Endometrial microvascular endothelial cells (primary cell): ENCODE measurements around the gene SLC49A3. TPM values are rescaled to one million over a fixed set of nuclear protein-coding genes. Genes with fewer than 3 reads are reported as not detected.
"Not testable (repeated sequence)": the region's sequence is repeated elsewhere in the genome, so short reads cannot be mapped to it uniquely, and the experiment has no call there.

Experiments
- in situ Hi-C: cut with HindIII; loops from 2 replicates; pipeline ENCODE4 v1.10.0; 2017; ENCODE audit warnings: low sequenced_read_pairs, low pct_unique_long_range_greater_than_20kb; ENCODE audit errors: inconsistent ontology term
- total RNA-seq: library from RNA; depleted of rRNA; stranded (reverse); fragments of >200 nt; gene quantifications from one replicate; pipeline ENCODE4 v1.2.3, GENCODE V29; 2015; ENCODE audit errors: inconsistent ontology term

Gene SLC49A3
- total RNA-seq, 1 donor from 2014 or later: 5.3 TPM

DNA sequence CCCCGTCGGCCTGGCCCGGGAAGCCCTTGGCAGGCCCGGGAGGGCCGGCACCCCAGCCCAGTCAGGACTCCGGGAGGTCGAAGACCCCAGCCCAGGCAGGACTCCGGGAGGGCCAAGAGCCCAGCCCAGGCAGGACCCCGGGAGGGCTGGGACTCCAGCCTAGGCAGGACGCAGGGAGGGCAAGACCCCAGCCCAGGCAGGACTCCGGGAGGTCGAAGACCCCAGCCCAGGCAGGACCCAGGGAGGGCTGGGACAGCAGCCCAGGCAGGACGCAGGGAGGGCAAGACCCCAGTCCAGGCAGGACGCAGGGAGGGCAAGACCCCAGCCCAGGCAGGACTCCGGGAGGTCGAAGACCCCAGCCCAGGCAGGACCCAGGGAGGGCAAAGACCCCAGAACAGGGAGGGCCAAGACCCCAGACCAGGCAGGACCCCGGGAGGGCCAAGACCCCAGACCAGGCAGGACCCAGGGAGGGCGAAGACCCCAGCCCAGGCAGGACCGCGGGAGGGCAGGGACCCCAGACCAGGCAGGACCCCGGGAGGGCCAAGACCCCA, 17.2 kb upstream of the SLC49A3 start:
- in situ Hi-C loops: not testable (repeated sequence)

GRCh38 chr4:705278-706082, 16.5 kb upstream of the SLC49A3 start, which contains the start of gene PCGF3:
Gene PCGF3, plus strand, starts transcription at chr4:705832. Its CDS starts 27,849 bp downstream, at chr4:733681.
- in situ Hi-C loops: no loop called here

- in situ Hi-C loops: no loop called here
Observed at GRCh38 chr4:704971-705277, 16.0 kb upstream of the SLC49A3 start.

- in situ Hi-C loops: no loop called here
Observed at GRCh38 chr4:704198-704891, 15.4 kb upstream of the SLC49A3 start.

- in situ Hi-C loops: no loop called here
Observed at GRCh38 chr4:703336-704197, 14.6 kb upstream of the SLC49A3 start.

DNA sequence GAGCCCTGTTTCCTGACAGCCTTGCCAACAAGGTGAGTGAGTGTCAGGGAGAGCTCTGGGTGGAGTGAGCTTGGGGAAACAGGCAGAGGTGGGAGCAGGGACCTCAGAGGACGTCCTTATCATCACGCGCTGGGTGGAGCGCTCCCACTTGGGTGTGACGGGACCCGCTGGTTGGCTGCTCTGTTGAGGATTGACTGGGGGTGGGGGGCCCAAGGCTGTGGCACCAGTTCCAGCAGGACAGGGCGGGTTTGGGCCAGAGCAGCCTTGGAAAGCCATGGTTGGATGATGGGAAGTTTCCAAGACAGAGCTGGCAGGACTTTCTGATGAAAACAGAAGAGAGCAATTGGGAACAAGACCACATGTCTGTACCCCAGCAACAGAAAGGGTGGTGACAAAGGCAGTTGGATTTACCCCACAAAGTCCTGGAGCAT, 13.7 kb upstream of the SLC49A3 start:
- in situ Hi-C loops: no loop called here

DNA sequence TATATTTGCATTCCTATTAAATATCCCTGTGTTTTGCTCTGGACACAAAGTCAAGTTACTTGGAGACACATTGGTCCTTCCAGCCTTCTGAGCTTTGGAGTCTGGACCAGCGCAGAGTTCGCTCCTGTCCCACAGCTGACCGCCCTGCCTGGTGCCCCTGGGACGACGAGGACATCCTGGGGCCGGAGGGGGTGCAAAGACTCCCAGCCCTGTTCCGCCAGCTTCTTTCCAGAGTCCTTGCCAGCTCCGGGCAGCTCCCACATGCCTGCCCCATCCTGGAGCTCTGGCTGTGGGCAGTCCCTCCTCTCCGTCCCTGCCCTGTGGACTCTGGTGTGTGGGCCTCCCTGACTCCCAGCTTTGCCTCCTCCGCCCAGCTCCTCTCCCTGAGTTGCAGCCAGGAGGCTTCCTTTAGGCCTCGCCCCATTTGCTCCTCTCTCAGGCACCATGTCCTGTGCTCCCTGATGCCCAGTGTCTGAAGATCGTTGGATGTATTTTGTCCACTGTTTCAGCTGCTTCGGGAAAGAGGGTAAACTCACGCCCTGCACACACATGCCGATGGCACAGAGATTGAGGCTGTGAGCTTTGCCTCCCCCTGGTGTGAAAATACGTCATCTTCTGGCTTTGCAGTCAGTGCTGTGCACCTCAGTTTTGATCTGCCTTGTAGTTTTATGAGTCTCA, 11.8 kb upstream of the SLC49A3 start:
- in situ Hi-C loops: no loop called here

- in situ Hi-C loops: no loop called here
Observed at GRCh38 chr4:699816-700580, 11.0 kb upstream of the SLC49A3 start.

DNA sequence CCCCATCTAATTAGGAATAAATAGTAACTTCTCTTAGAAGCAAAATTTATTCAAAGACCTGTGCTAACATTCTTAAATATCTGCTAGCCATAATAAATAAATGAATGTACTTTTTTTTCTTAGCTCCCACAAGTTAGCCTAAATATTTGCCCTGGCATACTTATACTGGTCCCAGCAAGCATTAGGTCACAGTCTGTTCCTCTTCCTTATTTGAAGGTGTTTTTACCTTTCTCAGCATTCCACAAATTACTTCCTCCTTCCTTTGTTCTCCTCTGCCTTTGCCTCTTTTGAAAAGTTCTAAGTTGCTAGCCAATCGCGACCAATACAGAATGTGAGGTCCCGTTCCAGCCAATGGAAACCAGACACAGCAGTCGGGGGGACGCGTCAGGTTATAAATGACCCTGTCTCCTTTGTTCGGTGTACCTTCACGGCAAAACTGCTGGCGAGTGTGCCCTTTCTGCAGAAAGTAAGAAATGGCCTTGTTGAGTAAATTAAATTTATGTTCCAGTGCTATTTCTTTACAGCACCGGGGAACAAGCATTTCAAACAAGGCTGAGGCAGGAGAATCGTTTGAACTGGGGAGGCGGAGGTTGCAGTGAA, 5.5 kb upstream of the SLC49A3 start:
- in situ Hi-C loops: not testable (repeated sequence)

GRCh38 chr4:692771-693554, 4.0 kb upstream of the SLC49A3 start:
- in situ Hi-C loops: no loop called here

DNA sequence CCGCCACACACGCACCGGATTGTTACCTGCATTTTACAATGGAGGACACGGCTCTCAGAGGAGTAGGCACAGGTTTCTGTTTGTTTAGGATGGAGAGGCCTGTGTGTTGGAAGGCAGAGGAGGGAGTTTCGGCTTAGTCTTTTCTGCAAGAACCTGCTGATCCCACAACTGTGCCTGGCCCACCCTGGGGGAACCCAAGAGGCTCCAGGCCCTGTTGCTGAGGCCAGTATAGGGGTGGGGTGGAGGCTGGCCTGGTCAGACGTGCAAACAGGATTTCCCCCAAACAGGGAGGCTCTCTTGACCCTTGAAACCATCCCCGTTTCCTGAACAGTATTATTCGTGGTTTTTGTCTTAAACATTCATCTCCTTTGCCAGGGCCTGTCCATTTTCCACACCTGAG, 772 bp upstream of the SLC49A3 start:
- in situ Hi-C loops: no loop called here

GRCh38 chr4:687971-688853, 739 bp downstream of the SLC49A3 start:
- in situ Hi-C loops: no loop called here

DNA sequence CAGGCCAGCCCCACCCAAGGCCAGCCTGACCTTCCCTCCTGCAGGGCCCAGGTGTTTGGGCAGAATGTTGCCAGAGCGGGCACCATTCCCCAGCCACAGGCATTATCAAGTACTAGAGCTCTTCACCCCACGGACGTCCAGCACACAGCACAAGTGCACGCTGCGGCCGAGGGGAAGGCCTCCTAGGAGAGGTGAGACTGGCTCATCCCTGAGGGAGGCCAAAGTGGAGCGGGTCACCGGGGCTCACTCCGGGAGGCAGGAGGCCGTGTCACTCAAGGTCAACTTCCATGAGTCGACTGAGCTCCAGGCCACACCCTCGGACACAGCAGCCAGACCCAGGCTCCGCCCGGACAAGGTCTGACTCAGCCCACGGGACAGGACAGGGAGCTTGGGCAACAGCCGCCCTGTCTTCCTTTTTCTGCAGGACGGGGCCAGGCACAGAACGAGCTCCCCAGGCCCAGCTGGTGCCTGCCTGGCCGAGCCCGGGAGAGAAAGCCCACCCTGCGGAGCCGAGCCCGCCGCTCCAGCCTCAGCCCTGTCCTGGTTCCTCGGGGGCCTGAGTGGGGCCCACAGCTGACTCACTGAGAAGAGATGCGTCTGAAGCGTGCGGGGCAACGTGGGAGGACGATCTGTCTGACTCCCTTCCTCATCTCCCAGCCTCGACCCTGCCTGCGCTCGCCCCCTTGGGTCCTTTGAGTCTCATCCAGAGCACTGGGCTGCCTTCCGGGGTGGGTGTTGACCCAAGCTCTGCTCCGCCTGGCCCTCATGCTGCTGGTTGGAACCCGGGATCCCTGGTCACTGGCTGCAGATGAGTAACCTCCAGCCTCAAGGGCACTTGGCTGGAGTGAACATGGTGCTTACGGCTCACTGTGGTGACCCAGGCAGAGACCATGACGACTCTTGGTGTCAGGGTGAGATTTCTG, 1.6 kb downstream of the SLC49A3 start:
- in situ Hi-C loops: no loop called here

GRCh38 chr4:686413-687040, 2.4 kb downstream of the SLC49A3 start:
- in situ Hi-C loops: no loop called here
